Mesodermal cell (in vitro differentiated cells): Measurements from ENCODE around the gene IP6K2.
"Not testable (repeated sequence)": the region's sequence is repeated elsewhere in the genome, so short reads cannot be mapped to it uniquely, and the experiment has no call there.

Source experiments
- H3K27ac ChIP-seq: 2 replicates; pipeline ENCODE4 v1.7.0; 2013; ENCODE audit warnings: mild to moderate bottlenecking, low read depth, low read length, moderate library complexity; ENCODE audit not compliant: severe bottlenecking
- H3K36me3 ChIP-seq: 2 replicates; pipeline ENCODE4 v1.7.1; 2013; ENCODE audit warnings: mild to moderate bottlenecking, low read length, moderate library complexity; ENCODE audit not compliant: control insufficient read depth, insufficient read depth
- H3K4me1 ChIP-seq: one replicate; pipeline ENCODE4 v1.7.1; 2013; ENCODE audit warnings: mild to moderate bottlenecking, low read length; ENCODE audit not compliant: insufficient read depth, control insufficient read depth, poor library complexity, severe bottlenecking
- H3K4me3 ChIP-seq: 2 replicates; pipeline ENCODE4 v1.7.0; 2013; ENCODE audit warnings: low read length, control low read depth, mild to moderate bottlenecking; ENCODE audit not compliant: insufficient read depth, poor library complexity, severe bottlenecking; ENCODE audit errors: extremely low read depth
- H3K9me3 ChIP-seq: 2 replicates; pipeline ENCODE4 v1.7.1; 2013; ENCODE audit warnings: mild to moderate bottlenecking, low read length, moderate library complexity; ENCODE audit not compliant: control insufficient read depth
- WGBS, 2 experiments: methylation state at CpG; one replicate each; pipeline ENCODE4 v1.1.5; 2013; ENCODE audit warnings: missing lambda C conversion rate in 2 of 2; ENCODE audit not compliant: insufficient coverage in 2 of 2; 5-methylcytosine and 5-hydroxymethylcytosine counted together

The IP6K2 gene

GRCh38 chr3:48747015-48747615 lies 30.1 kb upstream of the IP6K2 start:
- Histone ChIP-seq H3K27ac (peak overlapping the region; percentile 66), H3K36me3 (peaks cover 32% of the 10 kb centered on the region), H3K9me3 (no peaks in the 10 kb centered on the region), H3K4me3 (no peak overlapping the region), H3K4me1 (peaks cover 5% of the 10 kb centered on the region)
- WGBS, 2 experiments: 77 to 87% methylated on average over 2 to 3 of the region's 4 CpGs

GRCh38 chr3:48743773-48744172 lies 26.8 kb upstream of the IP6K2 start:
- Histone ChIP-seq H3K4me1 (peaks cover 8% of the 10 kb centered on the region), H3K4me3 (no peak overlapping the region), H3K36me3 (peaks cover 21% of the 10 kb centered on the region), H3K9me3 (no peaks in the 10 kb centered on the region), H3K27ac (no peak overlapping the region)
- 95 to 97% methylated on average over 3 to 4 of the region's 7 CpGs for WGBS, 2 experiments

GRCh38 chr3:48741226-48741625 lies 24.2 kb upstream of the IP6K2 start:
- H3K27ac ChIP-seq: not testable (repeated sequence)
- WGBS, 2 experiments: 93 to 95% methylated on average over 9 of the region's 10 CpGs

GRCh38 chr3:48739955-48740823 lies 23.2 kb upstream of the IP6K2 start:
- H3K9me3 ChIP-seq: no peaks in the 10 kb centered on the region
- no peak overlapping the region for H3K27ac ChIP-seq
- 29 to 36% methylated on average over 9 to 14 of the region's 15 CpGs for WGBS, 2 experiments
- peaks cover under 1% of the 10 kb centered on the region for H3K36me3 ChIP-seq
- peaks cover 3% of the 10 kb centered on the region for H3K4me1 ChIP-seq
- H3K4me3 ChIP-seq: no peak overlapping the region

More at GRCh38 chr3:48741226-48741625, 24.2 kb upstream of the IP6K2 start:
- H3K36me3 ChIP-seq, H3K9me3 ChIP-seq, H3K4me1 ChIP-seq, H3K4me3 ChIP-seq: not testable (repeated sequence)

- H3K4me3 ChIP-seq: no peak overlapping the region
- no peaks in the 10 kb centered on the region for H3K9me3 ChIP-seq
- no peaks in the 10 kb centered on the region for H3K36me3 ChIP-seq
- WGBS, 2 experiments: 82 to 91% methylated on average over 6 of the region's 6 CpGs
- no peak overlapping the region for H3K27ac ChIP-seq
- H3K4me1 ChIP-seq: peaks cover 3% of the 10 kb centered on the region
These were observed 22.6 kb upstream of the IP6K2 start for GRCh38 chr3:48739617-48739954.

GRCh38 chr3:48738926-48739616 lies 22.1 kb upstream of the IP6K2 start:
- Histone ChIP-seq H3K4me1 (peaks cover 3% of the 10 kb centered on the region), H3K9me3 (no peaks in the 10 kb centered on the region), H3K4me3 (no peak overlapping the region), H3K36me3 (no peaks in the 10 kb centered on the region), H3K27ac (no peak overlapping the region)
- WGBS, 2 experiments: 90 to 91% methylated on average over 5 to 9 of the region's 9 CpGs

- H3K4me3 ChIP-seq: no peak overlapping the region
- H3K27ac ChIP-seq: no peak overlapping the region
- no peaks in the 10 kb centered on the region for H3K36me3 ChIP-seq
- whole genome bisulfite sequencing, 2 experiments: 100% methylated on average over 1 of the region's 3 CpGs; no CpG with 5 or more reads in 1 of the 2 experiments
- peaks cover 3% of the 10 kb centered on the region for H3K4me1 ChIP-seq
- H3K9me3 ChIP-seq: no peaks in the 10 kb centered on the region
These were observed 21.1 kb upstream of the IP6K2 start for GRCh38 chr3:48738144-48738536.

- WGBS, 2 experiments: 80% methylated on average over 2 of the region's 8 CpGs; no CpG with 5 or more reads in 1 of the 2 experiments
- H3K9me3 ChIP-seq, H3K27ac ChIP-seq, H3K4me1 ChIP-seq, H3K4me3 ChIP-seq, H3K36me3 ChIP-seq: not testable (repeated sequence)
These were observed 18.2 kb upstream of the IP6K2 start for GRCh38 chr3:48735075-48735767.

- not testable (repeated sequence) for H3K4me3 ChIP-seq, H3K27ac ChIP-seq, H3K36me3 ChIP-seq, H3K9me3 ChIP-seq, H3K4me1 ChIP-seq
- 100% methylated on average over 1 of the region's 25 CpGs; no CpG with 5 or more reads in 1 of the 2 experiments for WGBS, 2 experiments
These were observed 17.5 kb upstream of the IP6K2 start for GRCh38 chr3:48734541-48734940.

- H3K4me1 ChIP-seq, H3K36me3 ChIP-seq, H3K27ac ChIP-seq, H3K4me3 ChIP-seq, H3K9me3 ChIP-seq: not testable (repeated sequence)
- 100% methylated on average over 3 of the region's 53 CpGs; no CpG with 5 or more reads in 1 of the 2 experiments for WGBS, 2 experiments
These were observed 16.9 kb upstream of the IP6K2 start for GRCh38 chr3:48733752-48734518.
